Measurements from ENCODE around the gene PRDM11. TPM values are rescaled to one million over a fixed set of nuclear protein-coding genes. Genes with fewer than 3 reads are reported as not detected.

The PRDM11 gene
- total RNA-seq, 1 donor from 2014 or later: 23.6 TPM

DNA sequence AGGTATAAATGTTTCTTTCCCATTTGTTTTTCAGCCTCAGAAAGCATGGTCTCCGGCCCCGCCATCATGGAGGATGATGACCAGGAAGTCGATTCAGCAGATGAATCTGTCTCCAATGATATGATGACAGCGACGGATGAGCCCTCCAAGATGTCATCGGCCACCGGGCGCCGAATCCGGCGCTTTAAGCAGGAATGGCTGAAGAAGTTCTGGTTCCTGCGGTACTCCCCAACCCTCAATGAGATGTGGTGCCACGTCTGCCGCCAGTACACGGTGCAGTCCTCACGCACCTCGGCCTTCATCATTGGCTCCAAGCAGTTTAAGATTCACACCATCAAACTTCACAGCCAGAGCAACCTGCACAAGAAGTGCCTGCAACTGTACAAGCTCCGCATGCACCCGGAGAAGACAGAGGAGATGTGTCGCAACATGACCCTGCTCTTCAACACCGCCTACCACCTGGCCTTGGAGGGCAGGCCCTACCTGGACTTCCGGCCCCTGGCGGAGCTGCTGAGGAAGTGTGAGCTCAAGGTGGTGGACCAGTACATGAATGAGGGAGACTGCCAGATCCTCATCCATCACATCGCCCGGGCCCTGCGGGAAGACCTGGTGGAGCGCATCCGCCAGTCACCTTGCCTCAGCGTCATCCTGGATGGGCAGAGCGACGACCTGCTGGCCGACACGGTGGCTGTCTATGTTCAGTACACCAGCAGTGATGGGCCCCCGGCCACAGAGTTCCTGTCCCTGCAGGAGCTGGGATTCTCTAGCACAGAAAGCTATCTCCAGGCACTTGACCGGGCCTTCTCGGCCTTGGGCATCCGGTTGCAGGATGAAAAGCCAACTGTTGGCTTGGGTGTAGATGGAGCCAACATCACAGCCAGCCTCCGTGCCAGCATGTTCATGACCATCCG lies 79.8 kb downstream of the PRDM11 start:
- ATAC-seq (ENCODE audit: low read depth) (no peak), DNase-seq (no peak)
- Mint-ChIP-seq H3K27me3 (no peaks in the 10 kb centered on the region), H3K9me3 (no peaks in the 10 kb centered on the region), H3K4me3 (no peak overlapping the region), H3K27ac (no peak overlapping the region), H3K36me3 (ENCODE audit: low read depth) (peaks cover 60% of the 10 kb centered on the region), H3K4me1 (no peaks in the 10 kb centered on the region)
- ChIA-PET CTCF (no interaction called here), POLR2A (no interaction called here)
- intact Hi-C loops (cut with micrococcal nuclease): no loop called here
- TF ChIP-seq, protein P1, sequence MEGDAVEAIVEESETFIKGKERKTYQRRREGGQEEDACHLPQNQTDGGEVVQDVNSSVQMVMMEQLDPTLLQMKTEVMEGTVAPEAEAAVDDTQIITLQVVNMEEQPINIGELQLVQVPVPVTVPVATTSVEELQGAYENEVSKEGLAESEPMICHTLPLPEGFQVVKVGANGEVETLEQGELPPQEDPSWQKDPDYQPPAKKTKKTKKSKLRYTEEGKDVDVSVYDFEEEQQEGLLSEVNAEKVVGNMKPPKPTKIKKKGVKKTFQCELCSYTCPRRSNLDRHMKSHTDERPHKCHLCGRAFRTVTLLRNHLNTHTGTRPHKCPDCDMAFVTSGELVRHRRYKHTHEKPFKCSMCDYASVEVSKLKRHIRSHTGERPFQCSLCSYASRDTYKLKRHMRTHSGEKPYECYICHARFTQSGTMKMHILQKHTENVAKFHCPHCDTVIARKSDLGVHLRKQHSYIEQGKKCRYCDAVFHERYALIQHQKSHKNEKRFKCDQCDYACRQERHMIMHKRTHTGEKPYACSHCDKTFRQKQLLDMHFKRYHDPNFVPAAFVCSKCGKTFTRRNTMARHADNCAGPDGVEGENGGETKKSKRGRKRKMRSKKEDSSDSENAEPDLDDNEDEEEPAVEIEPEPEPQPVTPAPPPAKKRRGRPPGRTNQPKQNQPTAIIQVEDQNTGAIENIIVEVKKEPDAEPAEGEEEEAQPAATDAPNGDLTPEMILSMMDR (IDR thresholded peaks at IDR 0.05): no peak

DNA sequence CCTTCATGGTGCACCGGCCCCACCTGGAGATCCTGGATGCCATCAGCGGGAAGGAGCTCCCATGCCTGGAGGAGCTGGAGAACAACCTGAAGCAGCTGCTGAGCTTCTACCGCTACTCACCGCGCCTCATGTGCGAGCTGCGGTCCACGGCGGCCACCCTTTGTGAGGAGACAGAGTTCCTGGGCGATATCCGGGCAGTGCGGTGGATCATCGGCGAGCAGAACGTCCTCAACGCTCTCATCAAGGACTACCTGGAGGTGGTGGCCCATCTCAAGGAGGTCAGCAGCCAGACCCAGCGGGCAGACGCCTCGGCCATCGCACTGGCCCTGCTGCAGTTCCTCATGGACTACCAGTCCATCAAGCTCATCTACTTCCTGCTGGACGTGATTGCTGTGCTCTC lies 80.5 kb downstream of the PRDM11 start:
- POLR2A ChIA-PET: no interaction called here
- H3K4me3 Mint-ChIP-seq: no peak overlapping the region
- no peak for DNase-seq
- TF ChIP-seq, protein P1 (IDR thresholded peaks at IDR 0.05): no peak
- intact Hi-C loops (cut with micrococcal nuclease): no loop called here
- no peaks in the 10 kb centered on the region for H3K9me3 Mint-ChIP-seq
- peaks cover 55% of the 10 kb centered on the region for H3K36me3 Mint-ChIP-seq (ENCODE audit: low read depth)
- no peaks in the 10 kb centered on the region for H3K4me1 Mint-ChIP-seq
- no peaks in the 10 kb centered on the region for H3K27me3 Mint-ChIP-seq
- ATAC-seq (ENCODE audit: low read depth): no peak
- no peak overlapping the region for H3K27ac Mint-ChIP-seq
- CTCF ChIA-PET: no interaction called here

DNA sequence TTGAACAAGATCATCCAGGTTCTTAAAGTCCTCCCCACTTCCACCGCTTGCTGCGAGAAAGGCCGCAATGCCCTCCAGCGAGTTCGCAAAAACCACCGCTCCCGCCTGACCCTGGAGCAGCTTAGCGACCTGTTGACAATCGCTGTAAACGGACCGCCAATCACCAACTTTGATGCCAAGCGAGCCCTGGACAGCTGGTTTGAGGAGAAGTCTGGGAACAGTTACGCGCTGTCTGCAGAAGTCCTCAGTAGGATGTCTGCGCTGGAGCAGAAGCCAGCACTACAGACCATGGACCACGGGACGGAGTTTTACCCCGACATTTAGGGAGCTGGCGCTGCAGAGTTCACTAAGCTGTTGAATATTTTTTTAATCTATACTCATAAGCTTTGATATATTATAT lies 81.4 kb downstream of the PRDM11 start:
- H3K27me3 Mint-ChIP-seq: no peaks in the 10 kb centered on the region
- ATAC-seq (ENCODE audit: low read depth): no peak
- CTCF ChIA-PET: no interaction called here
- H3K4me1 Mint-ChIP-seq: no peaks in the 10 kb centered on the region
- no peak overlapping the region for H3K27ac Mint-ChIP-seq
- DNase-seq: no peak
- no peaks in the 10 kb centered on the region for H3K9me3 Mint-ChIP-seq
- POLR2A ChIA-PET: interaction anchor here (0.5 kb wide), 1 partner anchor 34 kb away, joined by 4 read pairs; no protein-coding TSS in a partner anchor
- TF ChIP-seq, protein P1 (IDR thresholded peaks at IDR 0.05): no peak
- intact Hi-C loops (cut with micrococcal nuclease): no loop called here
- no peak overlapping the region for H3K4me3 Mint-ChIP-seq
- H3K36me3 Mint-ChIP-seq (ENCODE audit: low read depth): peaks cover 49% of the 10 kb centered on the region

DNA sequence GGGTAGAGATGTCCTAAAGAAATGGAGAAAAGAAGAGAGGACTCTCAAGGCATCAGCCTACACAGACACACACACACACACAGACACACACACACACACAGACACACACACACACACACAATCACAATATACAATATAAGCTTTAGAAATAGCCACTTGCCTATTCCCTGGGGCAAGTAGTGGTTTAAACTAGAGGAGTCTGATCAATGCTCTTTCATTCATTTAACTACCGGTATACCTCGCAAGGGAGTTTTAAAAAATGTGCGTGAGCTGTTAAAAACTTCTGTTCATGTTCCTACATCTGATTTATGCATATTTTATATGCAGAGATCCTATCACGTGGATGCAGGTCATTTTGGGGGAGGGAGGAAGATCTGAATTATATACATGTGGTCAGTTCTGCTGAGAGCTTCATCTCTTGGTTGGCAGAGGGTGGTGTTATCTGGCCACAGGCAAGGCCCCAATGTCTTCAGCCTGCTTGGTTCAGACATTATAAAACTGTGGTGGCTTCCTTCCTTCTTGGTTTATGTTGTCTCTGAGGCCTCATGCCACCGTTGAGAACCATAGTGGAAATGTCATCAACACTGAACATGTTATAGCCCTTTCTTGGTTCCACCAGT lies 83.1 kb downstream of the PRDM11 start:
- CTCF ChIA-PET: no interaction called here
- TF ChIP-seq, protein P1 (IDR thresholded peaks at IDR 0.05): no peak
- DNase-seq (no peak), ATAC-seq (ENCODE audit: low read depth) (no peak)
- Mint-ChIP-seq H3K36me3 (ENCODE audit: low read depth) (peaks cover 39% of the 10 kb centered on the region), H3K9me3 (no peaks in the 10 kb centered on the region), H3K4me3 (no peak overlapping the region), H3K27me3 (no peaks in the 10 kb centered on the region), H3K27ac (no peak overlapping the region), H3K4me1 (no peaks in the 10 kb centered on the region)
- intact Hi-C loops (cut with micrococcal nuclease): loop anchor here (5.0 kb wide), 1 partner anchor 117 kb away; no protein-coding TSS in a partner anchor
- POLR2A ChIA-PET: no interaction called here

All from activated B cell treated with CpG ODN at 0.5 μM for 24 hours (primary cell).